ENCODE measurements around the gene MBLAC1.

DNA sequence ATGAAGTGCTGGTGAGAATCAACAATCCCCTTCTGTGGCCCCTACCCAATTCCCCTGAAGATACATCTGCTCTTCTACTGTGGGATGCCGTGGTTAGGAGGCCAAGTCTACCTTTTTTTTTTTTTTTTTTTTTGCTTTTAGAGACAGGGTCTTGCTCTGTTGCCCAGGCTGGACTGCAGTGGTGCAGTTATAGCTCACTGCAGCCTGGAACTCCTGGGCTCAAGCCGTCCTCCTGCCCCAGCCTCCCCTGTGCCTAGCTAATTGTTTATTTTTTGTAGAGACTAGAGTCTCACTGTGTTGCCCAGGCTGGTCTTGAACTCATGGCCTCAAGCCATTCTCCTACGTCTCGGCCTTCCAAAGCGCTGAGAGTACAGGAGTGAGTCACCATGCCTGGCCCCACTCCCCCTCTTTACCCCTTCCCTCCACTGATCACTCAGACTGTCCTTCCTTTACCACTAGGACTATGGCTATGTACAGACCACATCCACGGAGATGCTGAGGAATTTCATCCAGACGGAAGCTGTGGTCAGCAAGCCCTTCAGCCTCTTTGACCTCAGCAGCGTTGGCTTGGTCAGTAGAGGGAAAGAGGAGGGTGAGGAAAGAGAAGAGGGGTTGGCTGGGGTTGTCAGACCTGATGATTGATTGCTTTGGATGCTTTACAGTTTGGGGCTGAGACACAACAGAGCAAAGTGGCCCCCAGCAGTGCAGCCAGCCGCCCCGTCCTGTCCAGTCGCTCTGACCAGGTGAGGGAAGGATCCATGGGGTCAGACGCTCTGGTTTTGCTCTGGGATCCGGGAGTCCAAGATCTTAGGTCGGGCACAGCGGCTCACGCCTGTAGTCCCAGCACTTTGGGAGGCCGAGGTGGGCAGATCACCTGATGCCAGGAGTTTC is 23.6 kb upstream of the MBLAC1 start:
- TF ChIP-seq POLR2AphosphoS5 (IDR thresholded peaks at IDR 0.05; ENCODE audit: low read depth, low read length): no peak
- TF ChIP-seq POLR2A (IDR thresholded peaks at IDR 0.05; ENCODE audit: low read depth, low read length): no peak
- no peak for TF ChIP-seq TAF1 (IDR thresholded peaks at IDR 0.05; ENCODE audit: low read depth, low read length)
- TF ChIP-seq PAX5 (IDR thresholded peaks at IDR 0.05; ENCODE audit: insufficient read depth, low read length, severe bottlenecking): no peak
- TF ChIP-seq SPI1 (IDR thresholded peaks at IDR 0.05; ENCODE audit: low read depth, low read length): no peak
